ENCODE data around the gene ITLN1.
"Not testable (repeated sequence)": the region's sequence is repeated elsewhere in the genome, so short reads cannot be mapped to it uniquely, and the experiment has no call there.

ITLN1 gene

DNA sequence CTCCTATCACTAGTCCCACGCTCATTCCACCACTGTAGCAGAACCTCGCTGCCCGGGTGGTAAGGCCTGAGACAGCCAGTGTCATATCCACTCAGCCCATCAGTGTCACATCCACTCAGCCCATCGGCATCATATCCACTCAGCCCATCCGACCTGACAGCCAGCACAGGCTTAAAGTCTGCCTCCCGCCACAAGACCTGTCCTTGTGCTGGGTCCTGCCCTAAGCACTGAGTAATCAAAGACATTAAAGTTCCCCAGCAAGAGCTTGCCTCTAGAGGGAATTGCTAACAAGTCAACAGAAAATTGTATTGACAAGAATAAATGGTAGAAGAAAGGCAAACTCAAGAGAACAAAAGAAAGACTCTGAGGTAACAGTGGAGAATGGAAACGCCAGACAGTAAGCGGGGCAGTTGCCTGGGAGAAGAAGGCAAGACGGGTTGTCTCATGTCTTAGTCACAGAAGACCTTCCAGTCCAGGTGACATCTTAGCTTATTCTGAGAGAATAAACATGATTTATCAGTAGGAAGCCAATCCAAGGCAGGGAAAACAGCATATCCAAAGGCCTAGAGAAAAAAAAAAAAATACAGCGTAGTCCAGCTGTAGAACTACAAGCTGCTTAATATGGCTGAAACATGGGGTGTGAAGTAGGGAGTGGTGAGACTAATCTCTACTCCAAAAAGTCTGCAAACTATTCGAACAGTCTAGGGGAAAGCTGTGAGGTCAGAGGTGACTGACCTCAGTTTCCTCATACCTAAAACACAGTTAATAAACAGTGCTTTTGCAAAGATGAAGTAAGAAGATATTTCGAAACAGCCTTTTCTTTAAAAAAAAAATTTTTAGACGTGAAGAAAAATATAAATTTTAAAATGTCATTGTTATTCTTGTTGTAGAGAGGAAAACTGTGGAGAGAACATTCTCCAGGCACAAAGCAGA is 1.1 kb downstream of the ITLN1 start:
- DNase-seq (ENCODE audit: insufficient read length, low spot score) (no peak), FAIRE-seq (no peak)
- TF ChIP-seq TAF1 (IDR thresholded peaks at IDR 0.05; ENCODE audit: low read depth, low read length): no peak
- TF ChIP-seq PAX5 (IDR thresholded peaks at IDR 0.05; ENCODE audit: insufficient read depth, low read length, severe bottlenecking): no peak
- TF ChIP-seq POU2F2 (IDR thresholded peaks at IDR 0.05; ENCODE audit: low read depth, low read length): no peak
- TF ChIP-seq POLR2A (IDR thresholded peaks at IDR 0.05; ENCODE audit: low read depth, low read length): no peak
- no peak for TF ChIP-seq POLR2AphosphoS5 (IDR thresholded peaks at IDR 0.05; ENCODE audit: low read depth, low read length)
- no peak for TF ChIP-seq SPI1 (IDR thresholded peaks at IDR 0.05; ENCODE audit: low read depth, low read length)

DNA sequence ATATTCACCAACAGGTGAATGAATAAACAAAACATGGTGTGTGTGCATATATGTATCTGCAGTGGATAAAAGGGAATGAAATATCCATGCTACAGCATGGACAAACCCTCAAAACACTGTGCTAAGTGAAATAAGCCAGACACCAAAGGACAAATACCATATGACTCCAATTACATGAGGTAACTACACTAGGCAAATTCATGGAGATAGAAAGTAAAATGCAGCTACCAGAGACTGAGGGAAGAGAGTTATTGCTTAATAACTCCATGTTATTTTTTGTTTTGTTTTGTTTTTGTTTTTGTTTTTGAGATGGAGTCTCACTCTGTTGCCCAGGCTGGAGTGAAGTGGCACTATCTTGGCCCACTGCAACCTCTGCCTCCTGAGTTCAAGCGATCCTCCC is 2.4 kb downstream of the ITLN1 start:
- FAIRE-seq (no peak), DNase-seq (ENCODE audit: insufficient read length, low spot score) (no peak)
- TF ChIP-seq POLR2A (IDR thresholded peaks at IDR 0.05; ENCODE audit: low read depth, low read length) (no peak), POLR2AphosphoS5 (IDR thresholded peaks at IDR 0.05; ENCODE audit: low read depth, low read length) (no peak), TAF1 (IDR thresholded peaks at IDR 0.05; ENCODE audit: low read depth, low read length) (no peak), PAX5 (IDR thresholded peaks at IDR 0.05; ENCODE audit: insufficient read depth, low read length, severe bottlenecking) (no peak)

DNA sequence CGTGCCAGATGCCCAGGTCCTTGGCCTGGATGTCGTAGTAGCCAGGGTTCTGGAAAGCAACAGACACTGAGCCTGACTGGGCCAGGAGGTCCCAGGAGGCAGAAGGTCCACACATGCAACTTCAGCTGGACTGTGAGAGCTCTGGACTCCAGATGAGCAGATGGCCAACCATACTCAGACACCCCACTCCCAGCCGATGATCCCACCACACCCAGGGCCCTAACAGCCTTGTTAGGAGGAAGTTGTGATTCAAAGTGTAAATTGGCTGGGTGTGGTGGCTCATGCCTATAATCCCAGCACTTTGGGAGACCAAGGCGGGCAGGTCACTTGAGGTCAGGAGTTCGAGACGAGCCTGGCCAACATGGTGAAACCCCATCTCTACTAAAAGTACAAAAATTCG is 3.7 kb downstream of the ITLN1 start:
- FAIRE-seq; DNase-seq (ENCODE audit: insufficient read length, low spot score): not testable (repeated sequence)

- DNase-seq (ENCODE audit: insufficient read length, low spot score) (no peak), FAIRE-seq (no peak)
- no peak for TF ChIP-seq SPI1 (IDR thresholded peaks at IDR 0.05; ENCODE audit: low read depth, low read length)
- TF ChIP-seq TAF1 (IDR thresholded peaks at IDR 0.05; ENCODE audit: low read depth, low read length): no peak
- TF ChIP-seq POLR2AphosphoS5 (IDR thresholded peaks at IDR 0.05; ENCODE audit: low read depth, low read length): no peak
- TF ChIP-seq POU2F2 (IDR thresholded peaks at IDR 0.05; ENCODE audit: low read depth, low read length): no peak
- TF ChIP-seq PAX5 (IDR thresholded peaks at IDR 0.05; ENCODE audit: insufficient read depth, low read length, severe bottlenecking): no peak
- no peak for TF ChIP-seq POLR2A (IDR thresholded peaks at IDR 0.05; ENCODE audit: low read depth, low read length)
Measured at GRCh38 chr1:160880216-160880615, 4.8 kb downstream of the ITLN1 start.

GRCh38 chr1:160879056-160879455 is 5.9 kb downstream of the ITLN1 start:
- DNase-seq (ENCODE audit: insufficient read length, low spot score) (no peak), FAIRE-seq (peak; percentile 80)
- TF ChIP-seq SPI1 (IDR thresholded peaks at IDR 0.05; ENCODE audit: low read depth, low read length): no peak
- no peak for TF ChIP-seq TAF1 (IDR thresholded peaks at IDR 0.05; ENCODE audit: low read depth, low read length)
- TF ChIP-seq POLR2A (IDR thresholded peaks at IDR 0.05; ENCODE audit: low read depth, low read length): no peak
- TF ChIP-seq POU2F2 (IDR thresholded peaks at IDR 0.05; ENCODE audit: low read depth, low read length): no peak
- TF ChIP-seq PAX5 (IDR thresholded peaks at IDR 0.05; ENCODE audit: insufficient read depth, low read length, severe bottlenecking): no peak
- no peak for TF ChIP-seq POLR2AphosphoS5 (IDR thresholded peaks at IDR 0.05; ENCODE audit: low read depth, low read length)

DNA sequence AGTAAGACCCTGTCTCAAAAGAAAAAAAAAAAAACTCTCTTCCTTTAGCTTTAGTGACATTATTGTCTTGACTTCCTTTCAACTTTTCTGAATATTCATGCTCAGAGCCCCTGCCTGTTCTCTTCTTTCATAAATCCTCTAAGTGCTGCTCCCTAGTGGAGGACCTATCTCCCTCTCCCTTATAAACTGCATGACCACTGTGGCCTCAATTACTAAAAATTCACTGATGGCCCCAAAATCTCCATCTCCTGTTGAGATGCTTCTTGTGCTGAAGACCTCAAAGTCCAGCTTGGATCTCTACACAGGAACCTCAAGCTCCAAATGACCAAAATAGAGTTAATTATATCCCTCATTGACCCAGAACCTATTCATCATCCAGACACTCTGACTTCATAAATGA is 7.8 kb downstream of the ITLN1 start:
- FAIRE-seq (no peak), DNase-seq (ENCODE audit: insufficient read length, low spot score) (no peak)
- no peak for TF ChIP-seq POLR2AphosphoS5 (IDR thresholded peaks at IDR 0.05; ENCODE audit: low read depth, low read length)

GRCh38 chr1:160876311-160876710 is 8.7 kb downstream of the ITLN1 start:
- DNase-seq (ENCODE audit: insufficient read length, low spot score): no peak
- no peak for FAIRE-seq
- TF ChIP-seq SPI1 (IDR thresholded peaks at IDR 0.05; ENCODE audit: low read depth, low read length): no peak
- TF ChIP-seq POLR2A (IDR thresholded peaks at IDR 0.05; ENCODE audit: low read depth, low read length): no peak
- TF ChIP-seq PAX5 (IDR thresholded peaks at IDR 0.05; ENCODE audit: insufficient read depth, low read length, severe bottlenecking): no peak
- no peak for TF ChIP-seq TAF1 (IDR thresholded peaks at IDR 0.05; ENCODE audit: low read depth, low read length)
- TF ChIP-seq POLR2AphosphoS5 (IDR thresholded peaks at IDR 0.05; ENCODE audit: low read depth, low read length): no peak
- TF ChIP-seq POU2F2 (IDR thresholded peaks at IDR 0.05; ENCODE audit: low read depth, low read length): no peak

DNA sequence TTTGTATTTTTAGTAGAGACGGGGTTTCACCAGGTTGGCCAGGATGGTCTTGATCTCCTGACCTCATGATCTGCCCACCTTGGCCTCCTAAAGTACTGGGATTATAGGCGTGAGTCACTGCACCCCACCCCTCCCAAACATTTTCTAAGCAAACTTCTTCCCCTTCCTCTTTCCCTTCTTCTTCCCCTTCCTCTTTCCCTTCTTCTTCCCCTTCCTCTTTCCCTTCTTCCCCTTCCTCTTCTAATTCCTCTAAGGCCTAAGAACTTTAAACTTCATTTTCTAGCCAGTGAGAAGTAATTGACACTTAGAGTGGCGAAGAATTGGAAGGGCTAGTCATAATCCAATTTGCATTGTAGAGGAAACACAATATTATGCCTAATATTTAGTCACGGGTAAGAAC is 9.4 kb downstream of the ITLN1 start:
- not testable (repeated sequence) for FAIRE-seq; DNase-seq (ENCODE audit: insufficient read length, low spot score)

DNA sequence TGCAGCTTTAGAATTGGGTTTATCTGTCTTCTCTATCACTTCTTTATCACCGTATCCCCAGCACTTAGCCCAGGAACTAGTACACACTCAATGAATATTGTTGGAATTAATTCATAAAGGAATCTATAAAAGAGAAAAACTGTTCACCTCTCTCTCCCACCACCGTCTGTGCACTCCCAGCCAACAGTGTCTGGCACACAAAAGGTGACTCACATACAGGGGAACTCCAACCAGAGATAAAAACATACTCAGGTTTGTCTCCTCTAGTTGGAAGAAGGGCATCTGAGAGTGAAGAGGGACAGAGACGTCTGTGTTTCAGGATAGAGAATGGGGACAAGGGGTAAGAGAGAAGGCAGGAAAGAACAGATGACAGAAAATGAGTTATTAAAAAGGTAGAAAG is 10.0 kb downstream of the ITLN1 start:
- no peak for FAIRE-seq
- no peak for TF ChIP-seq TAF1 (IDR thresholded peaks at IDR 0.05; ENCODE audit: low read depth, low read length)
- TF ChIP-seq SPI1 (IDR thresholded peaks at IDR 0.05; ENCODE audit: low read depth, low read length): no peak
- TF ChIP-seq POLR2AphosphoS5 (IDR thresholded peaks at IDR 0.05; ENCODE audit: low read depth, low read length): no peak
- no peak for TF ChIP-seq POLR2A (IDR thresholded peaks at IDR 0.05; ENCODE audit: low read depth, low read length)
- TF ChIP-seq POU2F2 (IDR thresholded peaks at IDR 0.05; ENCODE audit: low read depth, low read length): no peak
- TF ChIP-seq PAX5 (IDR thresholded peaks at IDR 0.05; ENCODE audit: insufficient read depth, low read length, severe bottlenecking): no peak
- DNase-seq (ENCODE audit: insufficient read length, low spot score): no peak

GRCh38 chr1:160868141-160868540 is 16.8 kb downstream of the ITLN1 start:
- FAIRE-seq: no peak

DNA sequence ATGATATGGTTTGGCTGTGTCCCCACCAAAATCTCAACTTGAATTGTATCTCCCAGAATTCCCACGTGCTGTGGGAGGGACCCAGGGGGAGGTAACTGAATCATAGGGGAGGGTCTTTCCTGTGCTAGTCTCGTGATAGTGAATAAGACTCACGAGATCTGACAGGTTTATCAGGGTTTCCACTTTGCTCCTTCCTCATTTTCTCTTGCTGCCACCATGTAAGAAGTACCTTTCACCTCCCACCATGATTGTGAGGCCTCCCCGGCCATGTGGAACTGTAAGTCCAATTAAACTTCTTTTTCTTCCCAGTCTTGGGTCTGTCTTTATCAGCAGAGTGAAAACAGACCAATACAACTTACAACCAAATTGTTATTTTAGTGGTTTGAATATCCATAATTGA is 17.3 kb downstream of the ITLN1 start:
- DNase-seq (ENCODE audit: insufficient read length, low spot score); FAIRE-seq: not testable (repeated sequence)

More at GRCh38 chr1:160868141-160868540, 16.8 kb downstream of the ITLN1 start:
- TF ChIP-seq POLR2A (IDR thresholded peaks at IDR 0.05; ENCODE audit: low read depth, low read length) (no peak), SPI1 (IDR thresholded peaks at IDR 0.05; ENCODE audit: low read depth, low read length) (peak; percentile 42; the same call in 1 of the 2 replicates)
- DNase-seq (ENCODE audit: insufficient read length, low spot score): no peak
